Esophagus muscularis mucosa (tissue), 4 donors: ENCODE results near the gene C17orf114.

Experiments
- DNase-seq: peaks from one replicate; pipeline ENCODE4 v3.0.0-alpha.2; 2017; ENCODE audit errors: extremely low spot score
- H3K27ac ChIP-seq, 4 donors: fragments of 200-600 bp; sonication (generic); replicated peaks in 1 of 4; 1 replicate in 3 of 4; 2 replicates in 1 of 4; pipeline ENCODE4 v1.5.1; 2016 to 2019; ENCODE audit warnings: mild to moderate bottlenecking in 1 of 4
- H3K27me3 ChIP-seq, 4 donors: fragments of 200-600 bp; sonication (generic); one replicate each; pipeline versions ENCODE4 v1.5.1 to v1.6.0; 2016 to 2019
- H3K36me3 ChIP-seq, 4 donors: fragments of 200-600 bp; sonication (generic); one replicate each; pipeline ENCODE4 v1.5.1; 2016 to 2019
- H3K4me1 ChIP-seq, 4 donors: fragments of 200-600 bp; sonication (generic); one replicate each; pipeline ENCODE4 v1.5.1; 2016 to 2019
- H3K4me3 ChIP-seq, 4 donors: fragments of 200-600 bp; sonication (generic); 1 replicate in 2 of 4; 2 replicates in 2 of 4; pipeline ENCODE4 v1.5.1; 2016 to 2019; ENCODE audit warnings: mild to moderate bottlenecking in 4 of 4, moderate library complexity in 1 of 4
- H3K9me3 ChIP-seq, 4 donors: fragments of 200-600 bp; sonication (generic); 1 replicate in 3 of 4; 2 replicates in 1 of 4; pipeline ENCODE4 v1.5.1; 2016 to 2019
- EP300 ChIP-seq: sonication (generic); formaldehyde crosslinking; IDR thresholded peaks from one replicate; pipeline ENCODE4 v1.6.1; 2017; ENCODE audit warnings: antibody characterized with exemption
- POLR2A ChIP-seq: fragments of 450-650 bp; IDR thresholded peaks from one replicate; pipeline ENCODE4 v1.6.1; 2017; ENCODE audit warnings: antibody characterized with exemption, moderate library complexity, mild to moderate bottlenecking, low read depth
- POLR2AphosphoS5 ChIP-seq, 2 donors: sonication (generic); formaldehyde crosslinking; IDR thresholded peaks; one replicate each; pipeline ENCODE4 v1.6.1; 2017; ENCODE audit warnings: antibody characterized with exemption in 2 of 2
- WGBS: methylation state at CpG from one replicate; pipeline ENCODE4 v1.1.5; 2018; 5-methylcytosine and 5-hydroxymethylcytosine counted together
- intact Hi-C: fragments of 100-400 bp; cut with DNase I; formaldehyde crosslinking; loops from one replicate; pipeline ENCODE4 v1.15.1; 2023
- TF ChIP-seq, protein P1 (sequence below), 3 experiments: fragments of 200-600 bp in 2 of 3; fragments of 450-650 bp in 1 of 3; sonication (generic) in 2 of 3; IDR thresholded peaks; one replicate each; pipeline ENCODE4 v1.5.1; 2017 to 2019; ENCODE audit warnings: antibody characterized with exemption in 3 of 3, mild to moderate bottlenecking in 2 of 3, moderate library complexity in 1 of 3

C17orf114 gene

DNA sequence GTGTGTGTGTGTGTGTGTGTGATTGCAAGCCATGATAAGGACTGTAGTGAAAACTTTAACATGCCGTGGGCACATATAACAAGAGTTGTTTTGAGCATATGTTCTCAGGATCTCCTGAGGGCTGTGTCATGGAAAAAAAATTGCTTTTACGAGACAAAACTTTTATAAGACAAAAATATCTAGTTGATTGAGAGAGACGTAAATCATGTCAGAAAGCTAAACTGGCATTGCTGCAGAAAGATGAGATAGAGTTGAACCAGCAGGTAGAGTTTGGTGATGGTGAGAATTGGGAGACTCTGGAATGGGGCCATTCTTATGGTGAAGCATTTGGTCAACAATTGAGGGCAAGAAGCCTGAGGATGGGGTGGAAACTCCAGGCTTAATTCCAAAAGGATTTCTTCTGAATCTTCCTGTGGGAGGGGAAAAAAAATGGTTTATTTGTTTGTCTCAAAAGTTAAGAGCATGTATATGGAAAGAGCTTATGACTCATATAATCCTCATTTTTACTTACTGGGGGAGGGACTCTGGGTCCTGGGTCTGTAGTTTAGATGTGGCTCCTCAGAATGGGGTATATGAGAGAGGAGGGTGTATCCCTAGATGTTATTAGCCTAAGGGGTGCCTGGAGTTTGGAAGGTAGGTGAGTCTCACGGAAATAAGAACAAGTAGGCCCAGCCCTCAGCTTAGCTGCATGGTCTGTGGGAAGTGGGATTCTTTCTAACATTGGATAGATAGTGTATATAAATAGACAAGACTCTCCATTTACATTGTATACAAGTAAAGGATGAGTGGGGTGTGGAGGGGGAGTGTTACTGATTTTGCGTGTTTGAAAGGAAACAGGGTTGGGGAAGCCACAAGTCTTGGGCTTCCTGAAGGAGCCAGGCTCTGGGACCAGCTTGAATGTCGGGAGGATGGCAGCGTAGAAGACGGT is 38.1 kb upstream of the C17orf114 start:
- Histone ChIP-seq H3K36me3 (peaks cover 0 to 11% (median 0%) of the 10 kb centered on the region in 4 donors), H3K27ac (no peak overlapping the region), H3K27me3 (no peaks in the 10 kb centered on the region), H3K4me1 (peaks cover 22 to 52% (median 42%) of the 10 kb centered on the region in 4 donors), H3K9me3 (no peaks in the 10 kb centered on the region), H3K4me3 (no peak overlapping the region)
- TF ChIP-seq POLR2AphosphoS5 (IDR thresholded peaks at IDR 0.05) (no peak), POLR2A (no peak)
- intact Hi-C loops: loop anchor here (10.0 kb wide), 1 partner anchor 45 kb away; no protein-coding TSS in a partner anchor
- DNase-seq: no peak
- WGBS: 87% methylated on average over 8 of the region's 8 CpGs

DNA sequence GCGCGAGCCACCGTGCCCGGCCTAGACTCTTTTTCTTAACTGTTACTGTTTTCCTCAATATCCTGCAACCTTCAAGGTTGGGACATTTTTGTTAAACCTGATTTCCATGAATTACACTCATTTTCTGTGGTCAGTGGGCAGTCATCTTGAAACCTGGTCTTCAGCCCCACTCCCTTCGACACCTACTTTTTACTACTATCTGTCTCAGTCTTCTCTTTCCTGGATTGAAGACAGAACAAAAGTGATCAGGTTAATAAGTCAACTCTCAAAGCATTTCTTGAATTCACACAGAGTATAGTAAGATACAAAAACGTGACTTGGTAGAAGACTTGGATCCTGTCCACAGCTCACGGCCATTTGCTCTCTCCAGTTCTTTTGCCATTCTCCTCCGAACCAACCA is 37.1 kb upstream of the C17orf114 start:
- H3K36me3 ChIP-seq: peaks cover 0 to 11% (median 0%) of the 10 kb centered on the region in 4 donors
- H3K4me3 ChIP-seq: no peak overlapping the region
- peaks cover 32 to 62% (median 51%) of the 10 kb centered on the region in 4 donors for H3K4me1 ChIP-seq
- no peak for DNase-seq
- intact Hi-C loops: loop anchor here (10.0 kb wide), 1 partner anchor 46 kb away; no protein-coding TSS in a partner anchor
- H3K27me3 ChIP-seq: no peaks in the 10 kb centered on the region
- H3K27ac ChIP-seq: no peak overlapping the region
- TF ChIP-seq POLR2A (no peak), POLR2AphosphoS5 (IDR thresholded peaks at IDR 0.05) (no peak), EP300 (no peak)
- TF ChIP-seq, protein P1, sequence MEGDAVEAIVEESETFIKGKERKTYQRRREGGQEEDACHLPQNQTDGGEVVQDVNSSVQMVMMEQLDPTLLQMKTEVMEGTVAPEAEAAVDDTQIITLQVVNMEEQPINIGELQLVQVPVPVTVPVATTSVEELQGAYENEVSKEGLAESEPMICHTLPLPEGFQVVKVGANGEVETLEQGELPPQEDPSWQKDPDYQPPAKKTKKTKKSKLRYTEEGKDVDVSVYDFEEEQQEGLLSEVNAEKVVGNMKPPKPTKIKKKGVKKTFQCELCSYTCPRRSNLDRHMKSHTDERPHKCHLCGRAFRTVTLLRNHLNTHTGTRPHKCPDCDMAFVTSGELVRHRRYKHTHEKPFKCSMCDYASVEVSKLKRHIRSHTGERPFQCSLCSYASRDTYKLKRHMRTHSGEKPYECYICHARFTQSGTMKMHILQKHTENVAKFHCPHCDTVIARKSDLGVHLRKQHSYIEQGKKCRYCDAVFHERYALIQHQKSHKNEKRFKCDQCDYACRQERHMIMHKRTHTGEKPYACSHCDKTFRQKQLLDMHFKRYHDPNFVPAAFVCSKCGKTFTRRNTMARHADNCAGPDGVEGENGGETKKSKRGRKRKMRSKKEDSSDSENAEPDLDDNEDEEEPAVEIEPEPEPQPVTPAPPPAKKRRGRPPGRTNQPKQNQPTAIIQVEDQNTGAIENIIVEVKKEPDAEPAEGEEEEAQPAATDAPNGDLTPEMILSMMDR (IDR thresholded peaks at IDR 0.05): no peak
- WGBS: 92% methylated on average over 8 of the region's 8 CpGs
- no peaks in the 10 kb centered on the region for H3K9me3 ChIP-seq

DNA sequence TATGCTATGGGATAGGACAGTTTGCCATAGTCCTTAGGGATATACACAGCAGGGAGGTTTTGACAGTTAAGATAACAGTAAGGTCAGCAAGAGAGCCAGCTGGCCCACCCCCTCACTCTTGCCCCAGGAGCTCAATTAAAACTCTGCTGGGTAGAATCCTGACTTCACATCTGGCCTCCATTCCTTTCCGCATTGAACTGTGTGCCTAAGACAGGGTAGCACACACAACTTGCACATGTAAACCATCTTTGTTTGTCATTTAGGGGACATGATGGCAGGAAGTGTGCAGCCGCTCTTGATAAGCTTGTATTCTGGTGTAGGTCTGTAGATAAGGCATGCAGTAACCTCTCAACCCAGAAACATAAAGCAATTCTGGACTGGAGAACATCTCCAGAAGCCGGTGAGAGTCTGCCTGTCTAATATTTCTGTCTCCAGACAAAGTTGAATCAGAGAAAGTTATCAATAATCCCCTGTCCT is 36.2 kb upstream of the C17orf114 start:
- intact Hi-C loops: loop anchor here (10.0 kb wide), 1 partner anchor 46 kb away; no protein-coding TSS in a partner anchor

GRCh38 chr17:4837471-4838308 is 35.6 kb upstream of the C17orf114 start:
- Histone ChIP-seq H3K4me3 (no peak overlapping the region), H3K4me1 (peaks cover 37 to 68% (median 55%) of the 10 kb centered on the region in 4 donors), H3K36me3 (peaks cover 0 to 11% (median 0%) of the 10 kb centered on the region in 4 donors), H3K27me3 (no peaks in the 10 kb centered on the region), H3K27ac (peak overlapping the region in 2 of 4 donors; percentile 45 to 47), H3K9me3 (no peaks in the 10 kb centered on the region)
- TF ChIP-seq, protein P1 (IDR thresholded peaks at IDR 0.05): no peak
- no peak for TF ChIP-seq POLR2AphosphoS5 (IDR thresholded peaks at IDR 0.05)
- TF ChIP-seq EP300: no peak
- TF ChIP-seq POLR2A: no peak
- no peak for DNase-seq
- intact Hi-C loops: loop anchor here (10.0 kb wide), 1 partner anchor 47 kb away; no protein-coding TSS in a partner anchor
- 65% methylated on average over 13 of the region's 13 CpGs for WGBS

More for the DNA sequence above, 36.2 kb upstream of the C17orf114 start:
- Histone ChIP-seq H3K27me3 (no peaks in the 10 kb centered on the region), H3K36me3 (peaks cover 0 to 11% (median 0%) of the 10 kb centered on the region in 4 donors), H3K27ac (peak overlapping the region in 2 of 4 donors; percentile 45 to 47), H3K4me1 (peaks cover 37 to 68% (median 55%) of the 10 kb centered on the region in 4 donors), H3K4me3 (no peak overlapping the region), H3K9me3 (no peaks in the 10 kb centered on the region)
- DNase-seq: no peak
- WGBS: 83% methylated on average over 3 of the region's 3 CpGs
- TF ChIP-seq EP300 (no peak), POLR2A (no peak), POLR2AphosphoS5 (IDR thresholded peaks at IDR 0.05) (no peak)
- TF ChIP-seq, protein P1 (IDR thresholded peaks at IDR 0.05): no peak
